Naive thymus-derived CD4-positive, alpha-beta T cell (primary cell): ENCODE data around the gene TMEM72. TPM values are rescaled to one million over a fixed set of nuclear protein-coding genes. Genes with fewer than 3 reads are reported as not detected.

Experiments
- ATAC-seq: fragments of 150-1000 bp; cut with Tn5 transposase; 2 replicates; pipeline ENCODE4 v1.10.0; 2021; ENCODE audit warnings: mild to moderate bottlenecking, moderate library complexity
- CTCF ChIA-PET: fragments of 350-600 bp; sonication (Branson Sonifier 250); formaldehyde crosslinking; loops from one replicate; lab custom pipeline; 2021; ENCODE audit warnings: antibody characterized with exemption; lab: Charles Lee
- POLR2A ChIA-PET: fragments of 350-600 bp; sonication (Branson Sonifier 250); formaldehyde crosslinking; loops from one replicate; lab custom pipeline; 2021; ENCODE audit warnings: antibody characterized with exemption, inconsistent platforms; lab: Charles Lee
- DNase-seq, 9 donors: peaks; one replicate each; pipeline versions ENCODE4 v3.0.0 to v3.0.0-alpha.2; 2020 to 2022; ENCODE audit warnings: mixed read lengths in 1 of 9
- H3K27ac ChIP-seq: one replicate; pipeline ENCODE4 v1.7.0; 2013; ENCODE audit warnings: mild to moderate bottlenecking, low read depth, low read length, moderate library complexity
- H3K27me3 ChIP-seq, 2 donors: one replicate each; pipeline ENCODE4 v1.7.0; 2013; ENCODE audit warnings: low read length in 2 of 2, mild to moderate bottlenecking in 2 of 2, moderate library complexity in 2 of 2; ENCODE audit not compliant: control insufficient read depth in 2 of 2, insufficient read depth in 2 of 2
- H3K36me3 ChIP-seq, 3 experiments: 1 replicate in 2 of 3; 2 replicates in 1 of 3; pipeline ENCODE4 v1.7.0; 2013; ENCODE audit warnings: low read length in 3 of 3, mild to moderate bottlenecking in 3 of 3, moderate library complexity in 1 of 3; ENCODE audit not compliant: insufficient read depth in 3 of 3, control insufficient read depth in 2 of 3
- H3K4me1 ChIP-seq, 2 donors: one replicate each; pipeline ENCODE4 v1.7.0; 2013; ENCODE audit warnings: low read length in 2 of 2, mild to moderate bottlenecking in 2 of 2, moderate library complexity in 1 of 2; ENCODE audit not compliant: control insufficient read depth in 2 of 2, insufficient read depth in 2 of 2
- H3K4me3 ChIP-seq: 2 replicates; pipeline ENCODE4 v1.7.0; 2013; ENCODE audit warnings: mild to moderate bottlenecking, low read length
- H3K9me3 ChIP-seq, 3 experiments: 1 replicate in 2 of 3; 2 replicates in 1 of 3; pipeline ENCODE4 v1.7.0; 2013; ENCODE audit warnings: low read length in 3 of 3; ENCODE audit not compliant: control insufficient read depth in 2 of 3
- H3K27ac Mint-ChIP-seq, 9 donors: one replicate each; pipeline ENCODE4 v1.8.0; 2020 to 2022; ENCODE audit warnings: mixed read lengths in 9 of 9, mild to moderate bottlenecking in 8 of 9, moderate library complexity in 5 of 9, inconsistent platforms in 2 of 9
- H3K27me3 Mint-ChIP-seq, 5 donors: one replicate each; pipeline ENCODE4 v1.8.0; 2021 to 2022; ENCODE audit warnings: mixed read lengths in 5 of 5, mild to moderate bottlenecking in 1 of 5
- H3K36me3 Mint-ChIP-seq, 5 donors: one replicate each; pipeline ENCODE4 v1.8.0; 2020 to 2022; ENCODE audit warnings: mixed read lengths in 5 of 5, mild to moderate bottlenecking in 3 of 5, inconsistent platforms in 1 of 5
- H3K4me1 Mint-ChIP-seq, 7 donors: one replicate each; pipeline ENCODE4 v1.8.0; 2020 to 2022; ENCODE audit warnings: mixed read lengths in 7 of 7, mild to moderate bottlenecking in 3 of 7, inconsistent platforms in 1 of 7
- H3K4me3 Mint-ChIP-seq, 10 donors: one replicate each; pipeline ENCODE4 v1.8.0; 2020 to 2022; ENCODE audit warnings: mild to moderate bottlenecking in 10 of 10, mixed read lengths in 10 of 10, moderate library complexity in 6 of 10, inconsistent platforms in 2 of 10
- H3K9me3 Mint-ChIP-seq, 11 donors: one replicate each; pipeline ENCODE4 v1.8.0; 2020 to 2022; ENCODE audit warnings: mixed read lengths in 11 of 11, mild to moderate bottlenecking in 4 of 11, inconsistent platforms in 1 of 11, moderate library complexity in 1 of 11
- intact Hi-C, 2 donors: fragments of 100-400 bp; cut with micrococcal nuclease; formaldehyde crosslinking; loops; one replicate each; pipeline ENCODE4 v1.15.1; 2023
- polyA plus RNA-seq, 2 donors: library from polyadenylated mRNA; unstranded; fragments of 300-500 nt; fragmentation: Illumina TruSeq; gene quantifications; one replicate each; pipeline ENCODE4 v1.2.3, GENCODE V29; 2021
- total RNA-seq, 6 experiments: library from RNA in 5 of 6; stranded (reverse) in 5 of 6; gene quantifications; 1 replicate in 5 of 6; 2 replicates in 1 of 6; pipeline ENCODE4 v1.2.3 and lab custom pipeline; 2021 to 2026

Gene TMEM72
- total and polyA plus RNA-seq, 7 experiments from 2014 or later = not detected

- Mint-ChIP-seq H3K27ac (no peak overlapping the region), H3K4me3 (no peak overlapping the region), H3K27me3 (no peaks in the 10 kb centered on the region), H3K36me3 (no peaks in the 10 kb centered on the region), H3K4me1 (no peaks in the 10 kb centered on the region), H3K9me3 (no peaks in the 10 kb centered on the region)
- ChIA-PET CTCF (no interaction called here), POLR2A (no interaction called here)
- intact Hi-C loops = no loop called here
- ATAC-seq (no peak), DNase-seq (no peak)
- no peaks in the 10 kb centered on the region for H3K4me1 ChIP-seq
- H3K27ac ChIP-seq = no peak overlapping the region
- no peaks in the 10 kb centered on the region for H3K36me3 ChIP-seq
- H3K27me3 ChIP-seq = no peaks in the 10 kb centered on the region
- no peaks in the 10 kb centered on the region for H3K9me3 ChIP-seq
- no peak overlapping the region for H3K4me3 ChIP-seq
These were observed 19.4 kb upstream of the TMEM72 start for GRCh38 chr10:44891721-44892120.

- Histone ChIP-seq H3K36me3 (no peaks in the 10 kb centered on the region), H3K4me3 (no peak overlapping the region), H3K4me1 (no peaks in the 10 kb centered on the region), H3K27me3 (no peaks in the 10 kb centered on the region), H3K27ac (no peak overlapping the region), H3K9me3 (no peaks in the 10 kb centered on the region)
- Mint-ChIP-seq H3K36me3 (no peaks in the 10 kb centered on the region), H3K27ac (no peak overlapping the region), H3K4me1 (no peaks in the 10 kb centered on the region), H3K4me3 (no peak overlapping the region), H3K9me3 (no peaks in the 10 kb centered on the region), H3K27me3 (no peaks in the 10 kb centered on the region)
- ChIA-PET CTCF (no interaction called here), POLR2A (no interaction called here)
- intact Hi-C loops = no loop called here
- DNase-seq (no peak), ATAC-seq (no peak)
These were observed 17.3 kb upstream of the TMEM72 start for GRCh38 chr10:44893604-44894468.

- Mint-ChIP-seq H3K36me3 (no peaks in the 10 kb centered on the region), H3K27me3 (peaks cover 0 to 3% (median 0%) of the 10 kb centered on the region in 5 donors), H3K4me1 (no peaks in the 10 kb centered on the region), H3K27ac (no peak overlapping the region), H3K4me3 (no peak overlapping the region), H3K9me3 (no peaks in the 10 kb centered on the region)
- Histone ChIP-seq H3K27ac (no peak overlapping the region), H3K4me1 (no peaks in the 10 kb centered on the region), H3K36me3 (no peaks in the 10 kb centered on the region), H3K27me3 (no peaks in the 10 kb centered on the region), H3K9me3 (no peaks in the 10 kb centered on the region), H3K4me3 (no peak overlapping the region)
- intact Hi-C loops = no loop called here
- DNase-seq = no peak
- ChIA-PET POLR2A (no interaction called here), CTCF (no interaction called here)
- ATAC-seq = no peak
These were observed 16.4 kb upstream of the TMEM72 start for GRCh38 chr10:44894691-44895090.

GRCh38 chr10:44895280-44895679, 15.9 kb upstream of the TMEM72 start:
- DNase-seq (no peak), ATAC-seq (no peak)
- no peaks in the 10 kb centered on the region for H3K4me1 ChIP-seq
- no peaks in the 10 kb centered on the region for H3K36me3 Mint-ChIP-seq
- POLR2A ChIA-PET = no interaction called here
- no peaks in the 10 kb centered on the region for H3K4me1 Mint-ChIP-seq
- H3K36me3 ChIP-seq = no peaks in the 10 kb centered on the region
- CTCF ChIA-PET = no interaction called here
- peaks cover 0 to 3% (median 0%) of the 10 kb centered on the region in 5 donors for H3K27me3 Mint-ChIP-seq
- no peak overlapping the region for H3K4me3 Mint-ChIP-seq
- no peaks in the 10 kb centered on the region for H3K9me3 ChIP-seq
- no peaks in the 10 kb centered on the region for H3K27me3 ChIP-seq
- no peak overlapping the region for H3K27ac Mint-ChIP-seq
- intact Hi-C loops = no loop called here
- H3K9me3 Mint-ChIP-seq = no peaks in the 10 kb centered on the region
- no peak overlapping the region for H3K4me3 ChIP-seq
- no peak overlapping the region for H3K27ac ChIP-seq

- intact Hi-C loops = no loop called here
- Histone ChIP-seq H3K27me3 (no peaks in the 10 kb centered on the region), H3K4me3 (no peak overlapping the region), H3K9me3 (no peaks in the 10 kb centered on the region), H3K27ac (no peak overlapping the region), H3K36me3 (no peaks in the 10 kb centered on the region), H3K4me1 (no peaks in the 10 kb centered on the region)
- H3K27ac Mint-ChIP-seq = no peak overlapping the region
- ATAC-seq (no peak), DNase-seq (no peak)
- peaks cover 0 to 5% (median 0%) of the 10 kb centered on the region in 5 donors for H3K27me3 Mint-ChIP-seq
- CTCF ChIA-PET = no interaction called here
- POLR2A ChIA-PET = no interaction called here
- no peak overlapping the region for H3K4me3 Mint-ChIP-seq
- no peaks in the 10 kb centered on the region for H3K4me1 Mint-ChIP-seq
- H3K9me3 Mint-ChIP-seq = no peaks in the 10 kb centered on the region
- H3K36me3 Mint-ChIP-seq = no peaks in the 10 kb centered on the region
These were observed 14.1 kb upstream of the TMEM72 start for GRCh38 chr10:44897049-44897448.

GRCh38 chr10:44898665-44899064, 12.5 kb upstream of the TMEM72 start:
- ATAC-seq (no peak), DNase-seq (no peak)
- Mint-ChIP-seq H3K4me3 (no peak overlapping the region), H3K9me3 (no peaks in the 10 kb centered on the region), H3K27me3 (peaks cover 0 to 5% (median 0%) of the 10 kb centered on the region in 5 donors), H3K36me3 (no peaks in the 10 kb centered on the region), H3K4me1 (no peaks in the 10 kb centered on the region), H3K27ac (no peak overlapping the region)
- H3K9me3 ChIP-seq = no peaks in the 10 kb centered on the region
- ChIA-PET POLR2A (no interaction called here), CTCF (no interaction called here)
- no peaks in the 10 kb centered on the region for H3K4me1 ChIP-seq
- H3K27ac ChIP-seq = no peak overlapping the region
- intact Hi-C loops = no loop called here
- no peaks in the 10 kb centered on the region for H3K36me3 ChIP-seq
- H3K27me3 ChIP-seq = no peaks in the 10 kb centered on the region
- no peak overlapping the region for H3K4me3 ChIP-seq

GRCh38 chr10:44899450-44900080, 11.6 kb upstream of the TMEM72 start:
- Histone ChIP-seq H3K9me3 (no peaks in the 10 kb centered on the region), H3K27ac (no peak overlapping the region), H3K27me3 (no peaks in the 10 kb centered on the region), H3K4me3 (no peak overlapping the region), H3K4me1 (no peaks in the 10 kb centered on the region), H3K36me3 (no peaks in the 10 kb centered on the region)
- CTCF ChIA-PET = no interaction called here
- DNase-seq (no peak), ATAC-seq (no peak)
- H3K36me3 Mint-ChIP-seq = no peaks in the 10 kb centered on the region
- no peak overlapping the region for H3K27ac Mint-ChIP-seq
- peaks cover 0 to 5% (median 0%) of the 10 kb centered on the region in 5 donors for H3K27me3 Mint-ChIP-seq
- H3K4me3 Mint-ChIP-seq = no peak overlapping the region
- intact Hi-C loops = no loop called here
- no peaks in the 10 kb centered on the region for H3K4me1 Mint-ChIP-seq
- H3K9me3 Mint-ChIP-seq = no peaks in the 10 kb centered on the region
- POLR2A ChIA-PET = no interaction called here
